Measurements from ENCODE around the gene MCHR1.

DNA sequence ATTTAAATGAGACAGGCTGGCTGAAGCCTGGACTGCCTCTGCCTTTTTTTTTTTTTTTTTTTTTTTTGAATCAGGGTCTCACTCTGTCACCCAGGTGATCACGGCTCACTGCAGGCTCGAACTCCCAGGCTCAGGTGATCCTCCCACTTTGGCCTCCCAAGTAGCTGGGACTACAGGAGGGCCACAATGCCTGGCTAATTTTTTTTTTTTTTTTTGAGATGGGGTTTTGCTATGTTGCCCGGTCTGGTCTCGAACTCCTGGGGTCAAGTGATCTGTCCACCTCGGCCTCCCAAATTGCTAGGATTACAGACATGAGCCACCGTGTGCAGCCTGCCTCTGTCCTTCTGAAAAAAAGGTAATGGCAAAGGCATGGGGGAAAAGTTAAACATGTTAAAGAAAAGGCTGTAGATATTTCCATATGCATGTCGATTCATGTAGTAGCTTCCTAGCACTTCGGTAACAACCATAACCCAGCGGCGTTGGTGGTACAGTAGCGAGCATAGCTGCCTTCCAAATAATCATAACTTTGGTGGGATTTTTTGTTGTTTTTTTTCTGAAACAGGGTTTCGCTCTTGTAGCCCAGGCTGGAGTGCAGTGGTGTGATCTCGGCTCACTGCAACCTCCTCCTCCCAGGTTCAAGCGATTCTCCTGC is 48.8 kb downstream of the MCHR1 start:
- TF ChIP-seq EP300 (IDR thresholded peaks at IDR 0.05) (no peak), POLR2A (IDR thresholded peaks at IDR 0.05) (no peak)
- TF ChIP-seq, protein P1, sequence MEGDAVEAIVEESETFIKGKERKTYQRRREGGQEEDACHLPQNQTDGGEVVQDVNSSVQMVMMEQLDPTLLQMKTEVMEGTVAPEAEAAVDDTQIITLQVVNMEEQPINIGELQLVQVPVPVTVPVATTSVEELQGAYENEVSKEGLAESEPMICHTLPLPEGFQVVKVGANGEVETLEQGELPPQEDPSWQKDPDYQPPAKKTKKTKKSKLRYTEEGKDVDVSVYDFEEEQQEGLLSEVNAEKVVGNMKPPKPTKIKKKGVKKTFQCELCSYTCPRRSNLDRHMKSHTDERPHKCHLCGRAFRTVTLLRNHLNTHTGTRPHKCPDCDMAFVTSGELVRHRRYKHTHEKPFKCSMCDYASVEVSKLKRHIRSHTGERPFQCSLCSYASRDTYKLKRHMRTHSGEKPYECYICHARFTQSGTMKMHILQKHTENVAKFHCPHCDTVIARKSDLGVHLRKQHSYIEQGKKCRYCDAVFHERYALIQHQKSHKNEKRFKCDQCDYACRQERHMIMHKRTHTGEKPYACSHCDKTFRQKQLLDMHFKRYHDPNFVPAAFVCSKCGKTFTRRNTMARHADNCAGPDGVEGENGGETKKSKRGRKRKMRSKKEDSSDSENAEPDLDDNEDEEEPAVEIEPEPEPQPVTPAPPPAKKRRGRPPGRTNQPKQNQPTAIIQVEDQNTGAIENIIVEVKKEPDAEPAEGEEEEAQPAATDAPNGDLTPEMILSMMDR (IDR thresholded peaks at IDR 0.05), result no peak

All from ovary (tissue), 3 donors.